Retinal pigment epithelial cell (primary cell): ENCODE measurements around the gene CHMP5.

ENCODE experiments used
- DNase-seq: peaks from one replicate; pipeline ENCODE4 v3.0.0-alpha.2; 2010; ENCODE audit warnings: low read depth
- H3K4me3 ChIP-seq: 2 replicates; pipeline ENCODE4 v1.5.1; 2011; ENCODE audit warnings: mild to moderate bottlenecking, low read length, control low read depth, moderate library complexity
- TF ChIP-seq, protein P1 (sequence below): conservative IDR thresholded peaks from 2 replicates; pipeline ENCODE4 v1.5.1; 2011; ENCODE audit warnings: low read depth, low read length, control low read depth, inconsistent platforms

Gene CHMP5

DNA sequence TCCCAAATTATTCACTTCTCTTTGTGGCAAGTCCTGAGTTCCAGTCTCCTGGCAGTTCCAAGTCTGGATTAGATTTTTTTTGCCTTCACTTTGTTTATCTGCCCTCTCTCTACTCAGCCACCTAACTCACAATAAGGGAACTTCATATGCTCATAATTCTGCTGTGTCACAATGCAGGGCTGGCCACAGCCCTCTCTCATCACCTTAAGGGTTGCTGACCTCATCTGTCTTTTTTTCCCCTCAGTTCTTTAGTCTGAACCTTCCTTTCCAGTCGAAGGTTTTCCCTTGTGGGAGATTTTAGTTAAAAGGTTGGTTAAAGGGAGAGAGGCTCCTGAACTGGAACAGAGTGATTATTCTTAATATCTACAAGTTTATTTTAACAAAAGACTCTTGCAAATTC, 4.5 kb upstream of the CHMP5 start:
- no peak for DNase-seq
- H3K4me3 ChIP-seq = no peak overlapping the region
- TF ChIP-seq, protein P1, sequence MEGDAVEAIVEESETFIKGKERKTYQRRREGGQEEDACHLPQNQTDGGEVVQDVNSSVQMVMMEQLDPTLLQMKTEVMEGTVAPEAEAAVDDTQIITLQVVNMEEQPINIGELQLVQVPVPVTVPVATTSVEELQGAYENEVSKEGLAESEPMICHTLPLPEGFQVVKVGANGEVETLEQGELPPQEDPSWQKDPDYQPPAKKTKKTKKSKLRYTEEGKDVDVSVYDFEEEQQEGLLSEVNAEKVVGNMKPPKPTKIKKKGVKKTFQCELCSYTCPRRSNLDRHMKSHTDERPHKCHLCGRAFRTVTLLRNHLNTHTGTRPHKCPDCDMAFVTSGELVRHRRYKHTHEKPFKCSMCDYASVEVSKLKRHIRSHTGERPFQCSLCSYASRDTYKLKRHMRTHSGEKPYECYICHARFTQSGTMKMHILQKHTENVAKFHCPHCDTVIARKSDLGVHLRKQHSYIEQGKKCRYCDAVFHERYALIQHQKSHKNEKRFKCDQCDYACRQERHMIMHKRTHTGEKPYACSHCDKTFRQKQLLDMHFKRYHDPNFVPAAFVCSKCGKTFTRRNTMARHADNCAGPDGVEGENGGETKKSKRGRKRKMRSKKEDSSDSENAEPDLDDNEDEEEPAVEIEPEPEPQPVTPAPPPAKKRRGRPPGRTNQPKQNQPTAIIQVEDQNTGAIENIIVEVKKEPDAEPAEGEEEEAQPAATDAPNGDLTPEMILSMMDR = no peak

DNA sequence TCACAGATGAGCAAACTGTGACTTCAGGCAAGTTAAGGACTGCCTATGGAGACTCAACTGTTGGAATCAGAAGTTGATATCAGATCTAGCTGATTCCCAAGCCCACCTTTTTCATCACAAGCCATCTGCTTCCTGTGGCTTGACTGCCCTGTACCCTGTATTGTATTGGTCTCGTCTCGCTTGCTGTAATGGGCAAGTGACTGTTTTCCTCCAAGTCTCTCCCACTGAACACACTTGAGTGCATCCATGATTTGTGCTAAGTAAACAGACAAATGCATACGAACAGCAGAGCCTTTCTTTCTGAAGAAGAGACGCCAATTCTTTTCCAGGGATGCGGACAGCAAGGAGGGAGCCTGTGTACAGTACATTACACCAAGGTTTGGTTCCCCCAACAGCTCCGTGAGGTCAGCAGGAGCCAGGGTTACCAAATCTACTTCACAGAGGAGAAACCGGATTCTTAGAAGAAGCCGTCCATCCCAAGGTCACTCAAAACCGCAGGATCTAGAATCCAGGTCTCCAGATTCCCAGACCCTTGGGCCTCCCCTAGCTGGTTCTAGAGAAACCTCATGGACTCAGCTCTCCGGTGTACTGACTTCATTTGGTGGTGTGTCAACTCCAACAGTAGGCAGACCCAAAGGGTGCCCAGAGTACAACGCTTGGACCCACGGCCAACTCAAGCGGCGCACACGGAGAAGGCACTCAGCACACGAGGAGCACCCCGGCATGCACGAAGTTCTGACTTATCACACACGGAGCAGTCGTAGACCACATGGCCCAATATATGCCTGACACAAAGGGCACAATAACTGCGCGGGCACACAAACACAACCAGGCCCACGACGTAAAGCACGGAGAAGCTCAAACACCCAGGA, 1.5 kb upstream of the CHMP5 start:
- peak overlapping the region; percentile 99 for H3K4me3 ChIP-seq
- TF ChIP-seq, protein P1 = no peak
- no peak for DNase-seq

DNA sequence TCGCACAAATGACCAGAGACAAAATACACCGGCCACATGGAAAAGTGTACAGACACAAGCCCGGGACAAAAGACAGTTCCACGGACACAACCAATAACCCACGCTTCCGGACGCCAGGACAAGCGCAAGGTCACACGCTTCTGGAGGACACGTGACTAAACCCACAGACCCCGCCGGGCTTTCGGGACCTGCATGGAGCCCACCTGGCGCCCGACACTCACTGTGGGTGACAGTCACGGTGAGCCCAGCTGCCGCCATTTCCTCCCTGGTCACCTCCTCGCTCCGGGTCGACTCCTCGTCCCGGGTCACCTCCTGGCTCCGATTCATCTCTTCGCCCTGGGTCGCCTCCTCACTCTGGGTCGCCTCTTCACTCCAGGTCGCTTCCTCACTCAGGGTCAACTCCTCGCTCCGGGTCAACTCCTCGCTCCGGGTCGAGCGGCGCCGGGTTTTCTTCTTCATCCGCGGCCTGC, 811 bp upstream of the CHMP5 start:
- TF ChIP-seq, protein P1 = no peak
- no peak for DNase-seq
- peak overlapping the region; percentile 99 for H3K4me3 ChIP-seq

DNA sequence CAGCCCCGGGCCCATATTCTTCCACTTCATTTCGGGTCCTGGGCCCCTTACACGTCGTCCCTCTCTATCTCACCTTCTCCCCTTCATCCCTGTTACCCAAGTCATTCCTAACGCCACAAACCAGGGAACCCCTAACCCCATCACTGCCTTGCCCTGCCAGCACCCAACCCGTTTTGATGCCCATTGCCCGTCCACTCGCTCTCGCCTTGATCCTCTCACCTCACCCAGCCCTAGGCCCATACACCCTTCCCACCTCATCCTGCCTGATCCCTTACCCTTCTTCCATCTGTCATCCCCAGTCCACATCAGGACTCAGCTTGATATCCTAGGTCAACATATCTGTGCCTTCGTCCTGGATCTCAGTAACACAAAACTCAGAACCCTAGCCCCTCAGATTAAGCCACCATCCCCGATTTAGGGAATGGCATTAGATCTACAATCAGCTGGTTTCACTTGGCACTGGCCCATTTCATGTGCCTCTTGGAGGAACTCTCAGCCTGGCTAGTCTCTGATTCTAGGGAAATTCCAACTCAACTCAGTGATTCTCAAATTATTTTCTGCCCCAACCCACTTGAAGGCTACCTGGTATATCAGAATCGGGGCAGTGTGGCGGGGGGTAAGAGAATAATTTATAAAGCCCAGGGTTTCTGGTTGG, 489 bp downstream of the CHMP5 start:
- H3K4me3 ChIP-seq = peak overlapping the region; percentile 93
- TF ChIP-seq, protein P1 = no peak
- no peak for DNase-seq

DNA sequence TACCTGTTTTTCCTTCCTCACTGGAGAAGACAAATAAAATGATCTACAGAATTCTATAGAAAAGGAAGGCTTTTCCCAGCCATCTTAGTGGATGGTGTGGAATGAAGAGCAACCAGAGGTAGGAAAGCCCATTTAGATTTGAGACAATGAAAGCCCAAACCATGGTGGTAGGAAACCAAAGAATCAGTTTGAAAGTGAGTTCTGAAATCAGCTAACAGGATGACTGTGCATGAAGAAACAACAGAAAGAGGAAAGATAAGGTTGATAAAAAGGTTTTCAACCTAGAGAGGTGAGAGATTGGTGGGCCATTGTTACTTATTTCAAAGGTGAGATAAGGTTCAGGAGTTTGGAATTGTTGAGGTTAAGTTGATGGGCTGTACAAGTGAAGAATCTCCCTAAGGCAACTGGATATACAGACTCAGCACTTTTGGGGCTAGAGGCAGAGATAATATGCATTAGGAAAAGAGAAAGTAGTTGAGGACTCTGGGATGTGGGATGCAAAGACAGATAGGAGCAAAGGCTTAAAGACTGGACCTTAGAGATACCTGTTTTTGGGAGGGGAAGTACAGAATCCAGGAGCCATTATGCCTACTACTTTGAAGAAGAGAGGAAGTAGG, 2.4 kb downstream of the CHMP5 start:
- H3K4me3 ChIP-seq = no peak overlapping the region
- no peak for DNase-seq
- TF ChIP-seq, protein P1 = no peak

DNA sequence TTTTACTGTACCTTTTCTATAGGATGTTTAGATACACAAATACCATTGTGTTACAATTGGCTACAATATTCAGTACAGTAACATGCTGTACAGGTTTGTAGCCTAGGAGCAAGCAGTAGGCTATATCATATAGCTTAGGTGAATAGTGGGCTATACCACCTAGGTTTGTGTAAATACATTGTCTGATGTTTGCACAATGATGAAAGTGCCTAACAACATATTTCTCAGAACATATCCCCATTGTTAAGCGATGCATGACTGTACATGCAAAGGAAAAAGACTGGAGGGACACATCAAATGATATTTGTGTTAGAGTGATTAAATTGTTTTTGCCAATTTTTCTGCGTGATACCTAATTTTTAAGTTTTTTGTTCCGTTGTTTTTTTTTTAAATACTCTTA, 5.3 kb downstream of the CHMP5 start:
- TF ChIP-seq, protein P1 = no peak

More for the DNA sequence above, 5.3 kb downstream of the CHMP5 start:
- no peak overlapping the region for H3K4me3 ChIP-seq
- no peak for DNase-seq
